HG03442 (cell line): ENCODE results near the gene SLC12A7.
"Not testable (repeated sequence)": the region's sequence is repeated elsewhere in the genome, so short reads cannot be mapped to it uniquely, and the experiment has no call there.

ENCODE experiments used
- ATAC-seq: cut with Tn5 transposase; IDR thresholded peaks from one replicate; pipeline ENCODE4 v1.9.1; 2021; ENCODE audit warnings: mild to moderate bottlenecking, moderate library complexity; ENCODE audit not compliant: unreplicated experiment

The SLC12A7 gene

GRCh38 chr5:1065891-1066650, 45.8 kb downstream of the SLC12A7 start:
- no peak for ATAC-seq

GRCh38 chr5:1065143-1065750, 46.6 kb downstream of the SLC12A7 start:
- no peak for ATAC-seq

- no peak for ATAC-seq
Measured at GRCh38 chr5:1064383-1065142, 47.3 kb downstream of the SLC12A7 start.

- no peak for ATAC-seq
Measured at GRCh38 chr5:1063661-1064382, 48.0 kb downstream of the SLC12A7 start.

- ATAC-seq: no peak
Measured at GRCh38 chr5:1062761-1063568, 48.9 kb downstream of the SLC12A7 start.

GRCh38 chr5:1061916-1062315, 49.9 kb downstream of the SLC12A7 start:
- ATAC-seq: no peak

- ATAC-seq: not testable (repeated sequence)
Measured at GRCh38 chr5:1061292-1061691, 50.6 kb downstream of the SLC12A7 start.

GRCh38 chr5:1060535-1060981, 51.3 kb downstream of the SLC12A7 start:
- no peak for ATAC-seq

- no peak for ATAC-seq
Measured at GRCh38 chr5:1059884-1060263, 52.0 kb downstream of the SLC12A7 start.

GRCh38 chr5:1058988-1059883, 52.6 kb downstream of the SLC12A7 start:
- ATAC-seq: no peak

- no peak for ATAC-seq
Measured at GRCh38 chr5:1058083-1058945, 53.5 kb downstream of the SLC12A7 start.

GRCh38 chr5:1057485-1058082, 54.3 kb downstream of the SLC12A7 start:
- ATAC-seq: no peak

- ATAC-seq: no peak
Measured at GRCh38 chr5:1056611-1057484, 55.0 kb downstream of the SLC12A7 start.

- ATAC-seq: no peak
Measured at GRCh38 chr5:1055896-1056610, 55.8 kb downstream of the SLC12A7 start.

- no peak for ATAC-seq
Measured at GRCh38 chr5:1054799-1055775, 56.8 kb downstream of the SLC12A7 start.
